GM21737 (cell line): Measurements from ENCODE around the gene C1orf167.

ENCODE experiments used
- ATAC-seq: cut with Tn5 transposase; IDR thresholded peaks from one replicate; pipeline ENCODE4 v1.9.1; 2021; ENCODE audit warnings: mild to moderate bottlenecking, moderate library complexity; ENCODE audit not compliant: unreplicated experiment

Gene C1orf167

DNA sequence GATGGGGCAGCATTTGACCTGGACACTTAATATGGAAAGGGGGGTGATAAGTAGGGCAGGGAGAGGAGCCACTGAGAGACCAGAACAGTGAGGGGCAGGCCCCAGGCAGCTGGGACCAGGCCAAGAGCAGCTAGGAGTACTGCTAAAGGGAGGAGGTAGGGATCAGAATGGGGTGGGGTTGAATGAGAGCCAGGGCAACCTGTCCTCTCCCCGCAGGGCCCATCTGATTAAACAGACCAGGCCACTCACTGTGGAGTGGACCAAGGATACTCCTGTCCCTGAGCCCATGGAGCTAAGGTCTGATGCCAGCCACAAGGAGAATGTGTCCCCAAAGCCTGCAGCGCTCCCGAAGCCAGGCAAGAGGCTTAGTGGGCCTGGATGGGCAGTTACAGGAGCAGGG lies 2.1 kb downstream of the C1orf167 start:
- no peak for ATAC-seq

DNA sequence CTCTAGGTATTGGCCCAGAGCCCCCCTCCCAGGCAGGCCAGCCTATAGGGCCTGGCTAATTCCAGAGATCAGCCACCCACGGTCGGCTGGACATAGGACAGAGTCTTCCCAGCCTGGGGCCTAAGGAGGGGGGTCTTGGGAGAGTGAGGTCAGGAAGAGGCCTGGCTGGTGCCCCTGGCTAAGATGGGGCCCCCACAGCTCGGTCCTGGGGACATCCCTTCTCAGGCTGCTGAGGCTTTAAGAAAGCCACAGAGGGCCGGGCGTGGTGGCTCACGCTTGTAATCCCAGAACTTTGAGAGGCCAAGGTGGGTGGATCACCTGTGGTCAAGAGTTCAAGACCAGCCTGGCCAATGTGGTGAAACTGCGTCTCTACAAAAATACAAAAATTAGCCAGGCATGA lies 2.5 kb downstream of the C1orf167 start:
- no peak for ATAC-seq

DNA sequence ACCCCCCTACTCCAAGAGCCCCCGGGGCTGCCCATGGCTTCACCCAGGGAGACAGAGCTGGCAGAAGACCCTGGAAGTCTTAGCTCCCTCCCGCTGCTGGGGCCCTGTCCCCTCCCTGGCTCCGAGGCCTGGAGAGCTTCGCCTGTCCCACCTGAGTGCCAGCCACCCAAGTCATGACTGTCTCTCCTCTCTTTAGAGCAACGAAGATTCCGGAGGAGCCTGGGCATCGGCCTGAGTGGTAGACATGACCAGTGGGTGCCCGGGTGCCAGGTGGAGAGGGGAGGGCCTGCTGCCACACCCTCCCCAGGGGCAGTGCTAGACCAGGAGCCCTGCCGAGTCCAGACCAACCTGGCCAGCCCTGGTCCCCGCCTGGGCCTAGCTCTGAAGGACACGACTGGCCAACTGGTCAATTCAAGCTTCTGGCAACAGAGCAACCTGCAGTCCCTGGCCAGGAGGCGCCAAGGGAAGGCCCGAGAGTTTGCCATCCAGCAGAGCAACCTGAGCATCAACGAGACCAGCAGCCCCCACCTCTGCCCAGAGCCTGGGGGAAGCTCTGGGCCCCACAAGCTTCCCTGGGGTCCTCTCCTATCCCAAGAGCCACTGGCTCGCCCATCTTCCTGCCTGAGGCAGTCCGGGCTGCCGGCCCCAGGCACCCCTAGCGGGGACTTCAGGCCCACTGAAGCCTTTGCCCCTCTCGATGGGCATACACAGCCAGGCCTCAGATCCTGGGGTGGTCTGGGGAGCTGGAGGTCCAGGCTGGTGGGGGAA lies 3.9 kb downstream of the C1orf167 start:
- ATAC-seq, result no peak

GRCh38 chr1:11766429-11766776 lies 4.4 kb downstream of the C1orf167 start:
- ATAC-seq, result no peak

GRCh38 chr1:11767922-11768704 lies 6.1 kb downstream of the C1orf167 start:
- no peak for ATAC-seq

GRCh38 chr1:11768821-11769220 lies 6.8 kb downstream of the C1orf167 start:
- ATAC-seq, result no peak

- ATAC-seq, result no peak
These were observed 7.3 kb downstream of the C1orf167 start for GRCh38 chr1:11769274-11769673.

DNA sequence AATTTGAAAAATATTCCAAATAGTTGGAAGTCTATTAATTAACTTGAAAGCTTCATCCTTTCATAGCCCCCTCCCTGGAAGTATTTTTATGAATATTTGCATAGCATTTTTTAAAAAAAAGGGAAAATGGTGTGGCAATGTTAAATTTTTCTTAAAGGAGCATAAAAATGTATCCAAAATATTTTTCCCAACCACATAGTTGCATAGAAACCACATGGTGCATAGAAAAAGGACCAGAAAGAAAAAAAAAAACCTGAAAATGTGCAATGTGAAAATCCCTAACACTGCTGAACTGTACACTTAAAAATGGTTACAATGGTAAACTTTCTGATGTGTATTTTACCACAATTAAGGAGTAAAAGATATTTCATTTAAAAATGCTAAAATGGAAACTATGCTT lies 8.0 kb downstream of the C1orf167 start:
- no peak for ATAC-seq

- ATAC-seq, result no peak
These were observed 9.6 kb downstream of the C1orf167 start for GRCh38 chr1:11771481-11772043.

- no peak for ATAC-seq
These were observed 10.5 kb downstream of the C1orf167 start for GRCh38 chr1:11772458-11772857.

DNA sequence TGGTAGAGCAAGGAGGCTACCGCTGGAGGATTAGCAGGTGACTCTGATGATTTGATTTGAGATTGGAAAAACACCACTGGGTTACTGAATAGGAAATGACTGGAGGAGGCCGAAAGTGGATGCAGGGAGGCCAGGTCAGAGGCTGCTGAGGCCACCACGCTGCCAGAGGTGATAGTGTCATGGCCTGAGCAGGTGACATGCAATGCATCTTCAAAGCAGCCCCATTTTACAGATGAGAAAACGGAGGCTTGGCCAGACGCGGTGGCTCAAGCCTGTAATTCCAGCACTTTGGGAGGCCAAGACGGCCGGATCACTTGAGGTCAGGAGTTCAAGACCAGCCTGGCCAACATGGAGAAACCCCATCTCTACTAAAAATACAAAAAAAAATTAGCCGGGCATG lies 12.8 kb downstream of the C1orf167 start:
- no peak for ATAC-seq

DNA sequence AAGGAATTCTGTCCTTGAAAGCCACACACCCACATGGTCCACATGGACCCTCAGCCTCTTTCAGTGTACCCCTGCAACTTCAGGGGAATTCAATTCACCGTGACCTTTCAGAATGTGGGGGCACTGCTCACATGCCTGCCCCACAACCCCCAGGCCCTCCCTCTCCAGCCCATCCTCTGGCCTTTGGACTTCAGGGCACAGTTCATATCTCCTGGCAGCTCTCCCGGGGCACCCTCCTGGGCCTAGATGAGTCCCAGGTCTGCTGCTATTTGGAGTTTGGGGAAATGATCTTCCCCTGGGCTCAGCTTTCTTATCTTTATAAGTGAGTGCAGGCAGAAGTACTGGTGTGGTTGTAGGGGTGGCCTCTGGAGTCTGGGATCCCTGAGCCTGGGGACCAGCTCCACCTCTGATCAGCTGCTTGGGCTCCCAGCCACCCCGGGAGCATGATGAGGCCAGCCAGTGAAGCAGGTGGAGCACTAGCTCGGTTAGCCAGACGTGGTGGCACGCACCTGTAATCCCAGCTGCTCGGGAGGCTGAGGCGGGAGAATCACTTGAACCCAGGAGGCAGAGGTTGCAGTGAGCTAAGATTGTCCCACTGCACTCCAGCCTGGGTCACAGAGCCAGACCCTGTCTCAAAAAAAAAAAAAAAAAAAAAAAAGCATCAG lies 15.8 kb downstream of the C1orf167 start:
- no peak for ATAC-seq

DNA sequence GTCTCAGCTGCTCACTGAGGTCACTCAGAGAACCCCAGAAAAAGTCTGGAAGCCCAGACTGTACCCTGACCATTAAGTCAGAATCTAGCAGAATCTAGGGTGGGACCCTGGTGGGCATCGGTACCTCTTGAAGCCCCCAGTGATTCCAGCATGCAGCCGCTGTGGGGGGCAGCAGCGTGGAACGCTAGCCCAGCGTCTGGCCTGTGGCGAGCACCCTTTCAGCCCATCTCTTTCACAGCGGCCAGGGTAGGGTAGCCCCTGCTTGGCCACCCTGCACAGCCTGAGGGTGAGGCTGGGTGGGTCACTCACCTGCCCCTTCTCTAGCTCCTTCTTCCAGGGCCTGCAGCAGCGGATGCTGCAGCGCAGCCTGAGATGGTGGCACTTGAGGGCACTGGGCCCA lies 16.3 kb downstream of the C1orf167 start:
- no peak for ATAC-seq

GRCh38 chr1:11778844-11779623 lies 17.0 kb downstream of the C1orf167 start:
- ATAC-seq, result no peak

DNA sequence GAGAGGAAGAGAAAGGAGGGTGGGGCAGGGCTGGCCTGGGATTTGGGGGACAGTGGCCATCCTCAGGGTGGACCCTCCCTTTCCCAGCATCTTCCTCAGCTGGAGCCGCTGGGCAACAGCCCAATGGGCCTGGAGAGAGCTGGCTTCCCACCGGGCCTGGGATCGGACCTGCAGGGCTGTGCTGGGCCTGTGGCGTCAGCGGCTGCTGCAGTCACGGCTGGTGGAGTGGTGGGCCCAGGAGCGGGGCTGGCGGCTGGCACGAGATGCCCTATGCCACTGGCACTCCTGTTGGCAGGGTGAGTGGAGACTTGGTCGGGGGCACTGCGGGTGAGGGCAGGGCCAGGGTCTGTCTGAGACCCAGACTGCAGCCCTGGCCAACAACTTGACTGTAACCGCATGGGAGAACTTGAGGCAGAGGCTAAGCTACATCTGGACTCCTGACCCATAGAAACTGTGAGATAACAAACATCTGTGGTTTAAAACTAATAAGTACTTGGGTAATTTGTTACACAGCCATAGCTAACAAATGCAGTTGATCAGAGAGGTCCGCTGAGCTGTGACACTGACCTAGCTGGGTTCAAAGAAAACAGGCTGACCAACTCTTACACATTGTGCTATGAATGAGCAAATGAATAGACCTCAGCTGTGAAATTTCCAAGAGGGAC lies 17.9 kb downstream of the C1orf167 start:
- no peak for ATAC-seq

DNA sequence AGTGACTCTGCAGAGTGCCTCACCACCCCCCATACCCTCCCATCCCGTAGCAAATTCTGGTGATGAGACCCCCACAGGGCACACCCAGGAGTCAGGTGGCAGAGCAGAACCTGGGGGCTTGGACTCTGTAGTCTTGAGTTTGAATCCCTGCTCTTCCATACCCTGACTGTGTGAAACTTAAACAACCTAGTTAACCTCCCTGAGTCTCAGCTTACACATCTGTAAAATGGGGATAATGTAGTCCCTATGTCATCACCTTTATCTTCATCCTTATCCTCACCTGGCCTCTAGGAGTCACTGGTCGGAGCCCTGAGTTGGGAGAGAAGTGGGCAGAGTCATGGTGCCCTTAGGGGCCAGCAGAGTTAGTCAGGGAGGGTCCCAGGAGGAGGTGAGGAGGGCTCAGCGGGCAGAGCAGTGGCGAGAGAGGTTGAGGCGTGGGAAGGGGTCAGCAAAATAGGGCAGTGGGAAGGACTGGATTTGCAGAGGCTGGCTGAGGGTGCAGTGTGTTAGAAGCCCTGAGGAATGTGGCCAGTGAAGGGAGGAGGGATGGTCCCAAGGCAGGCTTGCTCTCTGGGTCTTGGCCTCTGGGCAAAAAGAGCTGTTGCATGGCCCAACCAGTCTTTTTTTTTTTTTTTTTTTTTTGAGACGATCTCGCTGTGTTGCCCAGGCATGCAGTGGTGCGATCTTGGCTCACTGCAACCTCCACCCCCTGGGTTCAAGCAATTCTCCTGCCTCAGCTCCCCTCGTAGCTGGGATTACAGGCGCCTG lies 18.6 kb downstream of the C1orf167 start:
- no peak for ATAC-seq

- ATAC-seq, result no peak
These were observed 19.3 kb downstream of the C1orf167 start for GRCh38 chr1:11781297-11781696.

GRCh38 chr1:11782127-11782708 lies 20.2 kb downstream of the C1orf167 start:
- ATAC-seq, result no peak

DNA sequence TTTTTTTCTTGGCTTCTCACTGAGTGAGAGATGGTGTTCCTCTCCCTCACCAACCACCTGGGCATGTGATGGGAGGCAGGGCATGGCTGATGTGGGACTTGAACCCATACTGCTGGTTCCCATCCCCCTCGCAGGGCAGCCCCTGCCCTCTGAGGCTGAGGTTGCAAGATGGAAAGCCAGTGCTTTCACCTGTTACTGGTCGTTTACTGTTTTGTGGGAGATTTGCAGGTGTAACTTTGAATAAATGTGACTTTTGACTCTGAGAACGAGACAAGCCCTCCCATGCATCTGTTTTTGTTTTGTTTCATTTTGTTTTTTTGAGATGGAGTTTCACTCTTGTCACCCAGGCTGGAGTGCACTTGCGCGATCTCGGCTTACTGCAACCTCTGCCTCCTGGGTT lies 21.6 kb downstream of the C1orf167 start:
- no peak for ATAC-seq
